NCI-H1436 (cell line): ENCODE measurements around the gene LRMDA.

Source experiments
- DNase-seq: peaks from one replicate; lab custom pipeline; 2025; lab: John Stamatoyannopoulos, UW

Gene LRMDA

GRCh38 chr10:75836064-75836463 lies 404.6 kb downstream of the LRMDA start:
- no peak for DNase-seq

- no peak for DNase-seq
Measured at GRCh38 chr10:75838486-75838885, 407.1 kb downstream of the LRMDA start.

GRCh38 chr10:75839020-75839419 lies 407.6 kb downstream of the LRMDA start:
- no peak for DNase-seq

DNA sequence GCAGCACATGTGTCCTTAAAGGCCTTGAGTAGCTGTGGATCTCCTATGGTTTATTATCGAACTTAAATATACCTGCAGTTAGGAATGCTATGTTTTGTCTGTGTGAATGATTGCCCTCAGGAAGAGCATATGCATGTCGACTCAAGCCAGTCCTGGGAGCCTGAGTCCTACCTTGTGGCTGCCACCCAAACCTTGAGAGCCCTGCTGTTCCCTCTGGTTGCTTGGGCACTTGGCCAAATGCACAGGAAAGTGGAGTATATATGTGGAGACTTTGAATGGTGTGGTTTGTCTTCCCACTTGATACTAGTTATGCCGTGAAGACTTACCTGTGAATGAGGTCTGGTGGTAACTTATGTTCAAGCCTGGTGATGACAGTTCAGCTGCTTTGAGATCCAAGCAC lies 409.8 kb downstream of the LRMDA start:
- no peak for DNase-seq

- DNase-seq = no peak
Measured at GRCh38 chr10:75845176-75845947, 413.9 kb downstream of the LRMDA start.

DNA sequence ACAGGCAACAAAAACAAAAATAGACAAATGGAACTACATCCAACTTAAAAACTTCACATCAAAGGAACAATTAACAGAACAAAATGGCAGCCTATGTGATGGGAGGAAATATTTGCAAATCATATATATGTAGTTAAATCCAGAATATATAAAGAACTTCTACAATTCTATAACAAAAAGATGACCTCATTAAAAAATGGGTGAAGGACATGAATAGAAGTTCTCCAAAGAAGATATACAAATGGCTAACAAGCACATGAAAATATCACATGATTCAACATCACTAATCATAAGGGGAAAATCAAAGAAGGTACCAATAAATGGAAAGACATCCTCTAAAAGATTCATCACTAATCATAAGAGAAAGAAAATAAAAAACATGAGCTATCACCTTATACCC lies 416.1 kb downstream of the LRMDA start:
- no peak for DNase-seq

DNA sequence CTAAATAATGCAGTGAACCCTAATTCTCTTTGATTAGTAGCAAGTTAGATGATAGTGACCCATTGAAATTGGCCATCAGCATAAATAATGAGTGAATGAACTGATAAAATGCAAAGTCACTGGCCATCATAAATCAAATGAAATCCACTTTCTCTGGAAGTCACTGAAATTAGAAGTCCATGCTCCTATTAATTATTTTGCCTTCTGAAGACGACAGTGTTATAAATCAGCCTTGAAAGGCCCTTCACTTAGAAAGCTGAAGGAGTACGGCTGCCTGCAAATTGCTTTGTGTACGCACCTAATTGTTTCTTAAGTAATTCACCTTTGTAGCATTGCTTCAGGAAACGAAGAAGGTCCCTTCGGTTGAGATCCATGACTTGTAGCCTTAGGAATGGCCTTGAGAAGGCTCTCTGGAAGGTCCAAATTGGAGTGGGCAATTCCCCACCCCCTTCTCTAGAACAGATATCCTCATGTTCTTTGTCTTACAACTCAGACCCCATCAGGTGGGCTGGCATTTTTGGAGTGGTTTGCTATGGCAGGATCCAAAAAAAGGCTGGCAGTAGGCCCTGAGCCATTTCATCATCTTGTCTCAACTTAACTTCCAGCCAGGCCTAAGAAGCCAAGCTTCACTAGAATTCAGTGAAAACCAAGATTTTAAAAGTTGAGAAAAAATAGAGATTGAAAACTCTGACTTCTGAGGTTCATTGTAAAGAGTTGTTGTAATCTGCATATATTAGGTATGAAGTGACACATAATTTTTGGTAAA lies 420.3 kb downstream of the LRMDA start:
- DNase-seq = no peak

GRCh38 chr10:75852851-75853484 lies 421.5 kb downstream of the LRMDA start:
- no peak for DNase-seq

GRCh38 chr10:75857269-75857846 lies 425.9 kb downstream of the LRMDA start:
- DNase-seq = no peak

DNA sequence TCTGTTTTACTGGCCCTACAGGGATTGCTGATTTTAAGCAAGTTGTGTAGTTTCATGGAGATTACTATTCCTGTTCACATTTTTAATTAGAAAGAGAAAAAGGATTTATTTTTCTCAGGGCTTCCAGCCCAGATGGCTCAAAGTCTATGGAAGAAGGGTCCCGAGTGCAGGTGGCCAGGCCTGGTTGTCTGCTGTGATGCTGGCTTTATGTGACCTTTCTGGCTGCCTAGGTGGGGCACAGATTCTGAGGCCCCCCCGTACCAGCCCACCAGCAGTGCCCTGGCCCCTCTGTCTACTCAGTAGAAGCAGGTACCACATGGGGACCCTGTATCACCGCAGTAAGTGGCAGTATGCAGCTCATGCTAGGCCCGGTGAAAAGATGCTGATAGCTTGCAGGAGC lies 426.5 kb downstream of the LRMDA start:
- DNase-seq = no peak

- DNase-seq = no peak
Measured at GRCh38 chr10:75858339-75858738, 426.9 kb downstream of the LRMDA start.

GRCh38 chr10:75859141-75859540 lies 427.7 kb downstream of the LRMDA start:
- no peak for DNase-seq

DNA sequence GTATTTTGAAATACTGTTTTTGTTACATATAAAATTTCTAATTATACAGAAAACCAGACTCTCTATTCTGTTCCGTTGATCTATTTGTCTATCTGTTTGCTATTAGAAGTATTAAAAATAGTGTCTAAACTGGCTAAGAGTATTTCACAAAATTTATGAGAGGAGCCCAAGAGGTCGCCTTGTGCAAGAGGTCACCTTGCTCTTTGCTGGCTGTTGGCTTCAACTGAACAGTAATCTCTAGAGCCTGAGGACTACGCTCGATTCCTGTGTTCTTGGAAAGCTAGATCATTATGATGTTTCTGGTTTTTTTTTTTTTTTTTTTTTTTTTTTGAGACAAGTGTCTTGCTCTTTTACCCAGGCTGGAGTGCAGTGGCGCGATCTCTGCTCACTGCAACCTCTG lies 428.6 kb downstream of the LRMDA start:
- no peak for DNase-seq

GRCh38 chr10:75861582-75861981 lies 430.2 kb downstream of the LRMDA start:
- DNase-seq = no peak

DNA sequence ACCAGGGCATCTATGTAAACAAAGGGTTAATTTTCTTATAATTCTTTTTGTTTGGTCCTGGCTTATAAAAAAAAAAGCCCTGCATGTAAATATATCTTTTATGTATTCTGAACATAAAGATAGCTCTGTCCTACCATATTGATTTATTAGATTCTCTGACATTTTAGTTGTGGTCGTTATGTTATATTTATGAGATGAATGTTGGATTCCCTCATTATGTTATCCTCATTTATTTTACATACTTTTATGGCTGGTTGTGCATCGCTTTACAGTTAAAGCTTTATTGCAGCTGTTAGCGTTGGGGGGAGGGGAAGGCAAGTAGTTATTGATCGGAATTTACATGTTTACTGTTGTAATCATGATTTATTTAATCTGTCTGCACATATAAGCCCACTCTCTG lies 431.5 kb downstream of the LRMDA start:
- no peak for DNase-seq

DNA sequence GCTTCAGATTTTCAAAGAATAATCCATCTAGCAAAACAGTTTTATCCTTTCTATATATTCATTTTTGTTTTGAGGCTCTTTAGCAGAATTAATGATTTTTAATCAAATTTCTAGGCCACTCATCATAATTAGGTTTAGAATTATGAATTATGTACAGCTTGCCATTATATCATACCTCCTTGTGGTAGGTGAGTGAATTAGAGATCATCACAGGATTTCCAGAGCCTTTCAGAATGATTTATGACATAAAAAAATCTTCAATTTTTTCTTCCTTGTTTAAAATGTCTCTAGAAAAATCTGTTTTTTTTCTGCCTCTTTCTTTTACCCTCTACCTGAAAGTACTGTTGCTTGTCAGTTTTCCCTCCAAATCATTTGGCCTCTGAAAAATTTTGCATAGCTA lies 433.3 kb downstream of the LRMDA start:
- no peak for DNase-seq

DNA sequence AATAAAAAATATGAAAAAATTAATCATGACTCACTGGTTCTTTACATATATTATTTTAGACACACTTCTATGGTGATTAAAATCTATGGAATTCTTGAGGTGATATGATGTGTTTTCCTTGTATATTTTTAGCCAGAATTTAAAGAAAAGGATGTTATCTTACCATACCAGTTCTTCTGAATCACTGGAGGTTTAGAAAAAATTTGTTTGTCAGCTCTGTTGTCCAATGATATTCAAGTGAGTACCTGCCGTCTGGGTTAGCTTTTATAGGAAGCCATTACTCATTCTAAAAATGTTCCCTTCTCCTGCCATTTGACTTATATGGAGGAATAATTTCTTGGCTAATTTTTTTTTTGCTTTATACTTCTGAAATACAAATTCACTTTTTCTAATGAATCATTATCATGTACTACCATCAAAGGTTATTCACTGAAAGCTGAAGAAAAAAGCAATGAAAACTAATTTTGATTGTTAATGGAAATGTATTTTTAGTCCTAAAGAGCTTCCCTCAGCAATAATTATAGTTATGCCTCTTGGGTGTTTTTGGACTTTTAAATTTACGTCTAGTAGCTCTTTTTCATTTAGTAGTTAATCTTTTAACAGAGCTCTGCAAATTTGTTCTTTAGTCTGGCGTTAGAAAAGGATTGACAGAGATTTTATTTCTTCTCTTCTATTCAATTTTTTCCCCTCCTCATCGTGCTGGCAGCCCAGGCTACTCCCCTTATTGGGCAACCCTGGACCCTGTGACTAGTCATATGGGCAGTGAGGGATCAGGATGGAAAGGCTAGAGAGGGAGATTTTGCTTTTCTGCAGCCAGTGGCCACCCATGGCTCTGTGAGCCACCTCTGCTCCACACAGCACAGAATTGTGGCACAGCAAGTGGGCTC lies 434.2 kb downstream of the LRMDA start:
- DNase-seq = no peak

DNA sequence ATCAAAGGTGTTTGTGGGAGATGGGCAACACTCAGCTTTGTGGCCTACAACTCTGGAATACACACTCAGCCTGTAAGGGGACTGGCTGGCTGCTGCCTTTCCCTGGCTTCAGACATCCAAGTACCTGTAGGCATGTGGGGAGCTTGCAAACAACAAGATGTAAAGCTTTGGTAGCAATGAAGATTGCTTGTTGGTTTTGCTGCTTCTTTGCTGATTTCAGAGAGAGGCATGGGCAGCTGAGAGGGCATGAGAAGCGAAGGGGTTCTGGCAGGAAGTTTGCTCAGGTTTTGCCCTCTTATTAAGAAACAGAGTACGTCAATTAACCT lies 434.8 kb downstream of the LRMDA start:
- DNase-seq = no peak

GRCh38 chr10:75866731-75867130 lies 435.3 kb downstream of the LRMDA start:
- no peak for DNase-seq

- no peak for DNase-seq
Measured at GRCh38 chr10:75868574-75868973, 437.1 kb downstream of the LRMDA start.

GRCh38 chr10:75870039-75870645 lies 438.7 kb downstream of the LRMDA start:
- DNase-seq = no peak
